Activated T-helper 1 cell treated with anti-CD3 and anti-CD28 coated beads, Interleukin-2, amount 50 U/mL, for 16 hours (primary cell): ENCODE data around the gene TRPV2.

ENCODE experiments used
- DNase-seq, 2 donors: peaks; one replicate each; pipeline ENCODE4 v3.0.0-alpha.2; 2020; ENCODE audit warnings: low read depth in 1 of 2, low spot score in 1 of 2

The TRPV2 gene

DNA sequence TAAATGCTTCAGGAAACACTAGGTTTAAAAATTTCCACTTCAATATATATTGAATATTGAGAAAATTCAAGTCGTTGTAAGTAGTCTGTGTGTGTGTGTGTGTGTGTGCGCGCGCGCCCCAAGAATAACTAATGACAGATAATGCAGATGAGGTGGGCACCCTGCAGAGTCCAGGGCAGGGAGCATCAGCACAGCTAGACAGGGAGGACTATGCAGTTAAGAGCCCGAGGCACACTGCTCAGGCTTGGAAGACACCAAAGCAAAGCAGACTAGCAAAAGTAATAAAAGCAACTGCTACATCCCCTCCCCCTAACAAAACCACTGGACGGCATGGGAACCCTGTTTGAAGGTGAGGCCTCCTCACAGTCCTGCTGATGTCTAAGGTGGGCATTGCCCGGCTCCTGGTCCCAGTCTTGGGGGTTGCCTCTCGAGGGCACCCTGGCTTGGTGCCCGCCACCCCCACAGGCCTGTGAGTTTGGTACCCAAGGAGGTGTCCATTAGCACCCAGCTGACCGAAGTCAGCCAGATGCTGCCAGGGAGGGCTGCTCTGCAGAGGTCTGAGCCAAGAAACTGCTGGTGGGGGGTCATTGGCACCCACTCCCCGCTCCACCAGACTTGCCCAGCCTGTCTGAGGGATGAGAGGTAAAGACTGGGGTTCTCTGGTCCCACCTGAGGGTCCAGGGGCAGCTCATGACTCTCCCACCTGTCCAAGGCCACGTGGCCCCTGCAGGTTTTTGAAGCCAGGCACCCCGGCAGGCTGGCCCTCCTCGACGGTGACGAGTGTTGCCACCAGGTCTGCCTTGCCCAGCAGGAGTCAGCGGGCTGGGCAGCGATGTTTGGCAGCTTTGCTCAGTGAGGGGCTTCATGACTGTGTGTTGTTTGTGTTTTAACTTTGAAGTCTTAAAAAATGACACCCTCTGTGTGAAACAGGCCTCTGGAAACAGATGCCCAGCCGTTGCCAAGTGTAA is 58.0 kb downstream of the TRPV2 start:
- no peak for DNase-seq

DNA sequence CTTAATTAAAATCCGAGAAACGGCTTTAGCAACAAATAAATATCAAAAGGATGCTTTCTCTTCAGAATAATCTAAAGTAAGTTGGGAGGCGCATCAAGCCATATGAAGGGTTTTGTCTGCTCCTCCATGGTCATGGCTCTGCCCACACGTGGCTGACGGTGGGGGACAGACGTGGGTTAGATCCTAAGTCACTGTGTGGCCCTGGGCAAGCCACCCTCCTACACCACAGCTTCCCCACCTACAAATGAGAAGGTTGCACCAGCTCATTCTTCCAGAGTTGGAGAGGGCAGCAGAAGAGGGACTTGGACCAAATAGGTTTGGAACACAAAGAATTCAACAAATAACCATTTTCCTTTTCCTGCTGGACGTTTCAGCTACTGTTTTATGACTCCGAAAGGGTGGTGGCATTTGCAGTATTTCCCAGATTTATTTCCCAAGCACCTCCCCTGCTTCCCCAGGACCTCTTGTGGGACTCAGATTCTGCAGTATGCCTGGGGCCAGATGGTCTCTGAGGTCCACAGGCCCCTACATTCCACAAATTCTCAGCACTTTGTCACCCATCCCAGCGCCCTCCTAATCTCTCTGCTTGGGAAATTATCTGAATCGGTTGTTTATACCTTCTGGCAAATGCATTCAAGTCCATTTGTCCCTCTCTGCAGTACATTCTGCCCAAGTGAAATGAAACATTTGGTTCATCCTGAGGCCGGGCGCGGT is 58.8 kb downstream of the TRPV2 start:
- no peak for DNase-seq

DNA sequence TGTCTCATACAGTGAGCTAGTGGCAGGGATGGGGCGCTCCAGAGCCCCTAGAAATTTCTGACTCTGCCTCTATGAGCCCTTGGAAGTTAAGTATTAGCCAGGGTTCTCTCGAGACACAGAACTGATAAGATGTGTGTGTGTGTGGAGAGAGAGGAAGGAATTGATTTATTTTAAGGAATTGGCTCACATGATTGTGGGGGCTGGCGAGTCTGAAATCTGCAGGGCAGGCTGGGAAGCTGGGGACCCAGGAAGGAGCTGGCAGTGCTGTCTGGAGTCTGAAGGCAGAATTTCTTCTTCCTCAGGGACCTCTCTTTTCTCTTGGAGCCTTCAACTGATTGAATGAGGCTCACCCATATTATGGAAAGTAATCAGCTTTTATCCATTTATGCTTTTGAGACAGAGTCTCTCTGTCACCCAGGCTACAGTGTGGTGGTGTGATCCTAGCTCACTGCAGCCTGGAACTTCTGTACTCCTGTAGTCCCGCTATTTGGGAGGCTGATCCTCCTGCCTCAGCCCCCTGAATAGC is 59.9 kb downstream of the TRPV2 start:
- DNase-seq, result no peak

DNA sequence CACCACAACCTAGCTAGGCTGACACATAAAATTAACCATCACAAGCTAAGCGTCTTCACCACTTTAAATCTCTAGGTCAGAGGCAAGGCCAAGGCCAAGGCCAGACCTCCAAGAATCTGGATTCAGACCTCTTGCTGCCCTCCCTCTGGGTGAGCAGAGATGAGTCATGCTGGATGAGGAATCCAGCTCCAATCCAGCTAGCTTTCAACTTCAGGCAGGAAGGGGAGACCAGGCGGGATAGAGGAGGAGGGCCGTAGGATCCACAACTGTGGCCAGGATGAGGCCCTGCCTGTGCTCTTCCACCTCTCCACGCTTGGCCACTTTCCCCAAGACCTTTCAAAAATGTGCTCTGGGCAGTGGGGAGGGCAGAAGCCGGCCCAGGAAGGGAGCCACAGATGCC is 61.9 kb downstream of the TRPV2 start:
- no peak for DNase-seq

DNA sequence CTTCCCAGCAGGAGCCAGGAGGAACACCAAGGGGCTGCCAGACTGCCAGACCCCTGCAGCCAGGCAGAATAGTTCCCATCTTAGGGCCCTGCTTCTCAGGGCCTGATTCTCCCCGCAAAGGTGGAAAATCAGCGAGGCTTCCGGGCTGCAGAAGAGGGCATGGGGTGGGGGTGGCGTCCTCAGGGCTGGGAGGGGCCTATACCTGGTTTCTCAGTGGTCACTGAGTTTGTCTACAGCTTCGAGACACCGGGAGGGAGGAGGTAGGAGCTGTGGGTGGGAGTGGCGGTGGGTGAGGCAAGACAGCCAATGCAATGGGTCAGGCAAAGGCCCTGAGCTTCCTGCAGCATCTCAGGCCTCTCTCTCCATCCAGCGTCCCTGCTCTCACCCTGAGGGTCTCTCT is 62.3 kb downstream of the TRPV2 start:
- DNase-seq, result no peak

DNA sequence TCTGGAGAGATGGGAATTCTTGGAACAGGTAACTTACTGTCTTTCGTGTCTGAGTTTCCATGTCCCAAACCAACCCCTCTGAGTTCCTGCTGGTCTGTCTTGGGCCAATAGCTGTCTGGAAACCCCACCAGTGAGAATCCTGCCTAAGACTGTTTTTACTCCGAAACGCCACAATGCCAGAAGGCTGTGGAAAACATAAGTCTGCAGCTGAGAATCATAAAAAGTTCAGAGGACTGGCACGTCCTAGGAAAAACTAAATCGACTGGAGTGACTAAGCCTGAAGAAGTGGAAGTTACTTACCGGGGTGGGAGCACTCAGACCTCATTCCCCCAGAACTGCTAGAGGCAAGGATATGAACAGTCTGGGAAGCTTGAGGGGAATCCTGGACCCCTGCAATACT is 63.3 kb downstream of the TRPV2 start:
- no peak for DNase-seq

DNA sequence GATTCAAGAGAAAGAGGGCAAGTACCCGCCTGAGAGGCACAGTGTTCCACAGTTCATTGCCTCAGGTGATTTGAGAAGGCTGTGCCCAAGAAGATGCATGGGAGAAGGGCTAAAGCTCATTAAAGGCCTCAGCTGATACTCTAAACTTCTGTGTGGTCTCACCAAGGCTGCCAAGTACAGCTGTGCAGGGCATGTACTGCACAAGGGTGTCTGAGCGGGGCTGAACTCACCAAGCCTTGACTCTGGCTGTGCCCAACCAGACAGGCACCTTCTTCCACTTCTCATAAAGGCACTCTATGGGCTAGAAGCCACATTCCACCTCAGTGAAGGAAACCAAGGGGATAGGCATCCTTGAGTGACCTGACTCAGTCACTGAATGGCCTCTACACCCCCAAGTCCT is 63.9 kb downstream of the TRPV2 start:
- no peak for DNase-seq

DNA sequence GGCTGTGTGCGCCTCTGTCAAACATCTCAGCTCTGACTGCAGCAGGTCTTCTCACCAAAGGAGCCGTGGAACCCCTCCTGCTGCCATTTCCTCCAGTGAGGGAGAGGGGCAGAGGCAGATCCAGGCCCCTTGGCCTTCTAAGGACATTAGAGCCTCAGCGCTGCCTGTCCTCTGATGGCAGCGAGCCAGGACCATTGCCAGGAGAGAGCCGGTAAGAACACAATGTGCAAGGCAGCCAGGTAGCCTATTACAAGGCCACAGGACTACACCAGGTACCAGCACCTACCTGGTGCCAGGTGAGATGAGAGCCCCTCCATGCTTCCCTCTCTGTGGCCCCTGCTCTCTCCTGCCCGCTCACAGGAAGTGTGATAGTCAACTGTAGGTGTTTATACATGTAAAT is 65.6 kb downstream of the TRPV2 start:
- DNase-seq, result no peak

DNA sequence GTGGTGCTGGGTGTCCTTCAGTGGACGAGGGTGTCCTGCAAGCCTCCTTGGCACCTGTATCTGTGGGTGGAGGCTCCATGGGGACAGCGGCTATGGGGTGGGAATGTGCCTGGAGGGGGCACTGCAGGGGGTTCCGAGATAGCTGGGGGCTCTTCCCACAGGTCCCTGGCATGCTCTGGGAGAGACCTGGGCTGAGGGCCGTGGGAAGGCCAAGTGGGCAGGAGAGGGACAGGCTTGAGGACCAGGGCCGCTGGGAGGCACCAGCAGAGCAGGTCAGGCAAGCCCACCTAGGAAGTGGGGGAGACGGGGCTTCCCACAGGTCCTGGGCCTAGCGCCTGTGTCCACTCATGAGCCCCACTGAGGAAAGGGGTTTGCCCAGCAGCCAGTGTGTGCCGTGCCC is 66.9 kb downstream of the TRPV2 start:
- no peak for DNase-seq

DNA sequence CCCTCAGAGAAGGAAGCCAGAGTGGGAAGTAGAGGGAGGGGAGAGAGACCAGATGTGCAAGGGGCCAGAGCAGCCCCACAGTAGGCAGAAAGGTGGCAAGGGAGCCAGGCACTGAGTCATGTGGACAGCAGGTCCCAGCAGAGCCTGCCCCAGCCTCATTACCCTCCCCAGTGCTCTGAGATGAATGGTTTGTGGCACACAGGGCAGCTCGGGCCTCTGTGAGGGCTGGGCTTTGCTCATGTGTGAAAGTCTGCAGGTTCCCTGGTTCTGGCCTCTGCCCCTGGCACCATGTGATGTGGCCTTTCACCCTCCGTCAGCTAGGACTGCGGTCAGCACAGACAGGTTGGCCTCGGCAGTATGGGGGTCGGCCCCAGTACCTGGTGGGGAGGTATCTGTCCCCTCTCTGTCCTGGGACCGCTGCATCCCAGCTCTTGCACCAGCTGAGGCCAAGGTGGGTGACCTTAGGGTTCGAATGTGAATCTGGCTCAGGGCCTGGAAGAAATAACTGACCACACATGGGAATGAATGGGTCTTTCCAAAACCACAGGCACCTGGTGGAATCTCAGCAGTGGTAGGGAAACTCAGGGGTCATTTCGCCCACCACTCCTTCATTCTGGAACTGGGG is 67.8 kb downstream of the TRPV2 start:
- no peak for DNase-seq

DNA sequence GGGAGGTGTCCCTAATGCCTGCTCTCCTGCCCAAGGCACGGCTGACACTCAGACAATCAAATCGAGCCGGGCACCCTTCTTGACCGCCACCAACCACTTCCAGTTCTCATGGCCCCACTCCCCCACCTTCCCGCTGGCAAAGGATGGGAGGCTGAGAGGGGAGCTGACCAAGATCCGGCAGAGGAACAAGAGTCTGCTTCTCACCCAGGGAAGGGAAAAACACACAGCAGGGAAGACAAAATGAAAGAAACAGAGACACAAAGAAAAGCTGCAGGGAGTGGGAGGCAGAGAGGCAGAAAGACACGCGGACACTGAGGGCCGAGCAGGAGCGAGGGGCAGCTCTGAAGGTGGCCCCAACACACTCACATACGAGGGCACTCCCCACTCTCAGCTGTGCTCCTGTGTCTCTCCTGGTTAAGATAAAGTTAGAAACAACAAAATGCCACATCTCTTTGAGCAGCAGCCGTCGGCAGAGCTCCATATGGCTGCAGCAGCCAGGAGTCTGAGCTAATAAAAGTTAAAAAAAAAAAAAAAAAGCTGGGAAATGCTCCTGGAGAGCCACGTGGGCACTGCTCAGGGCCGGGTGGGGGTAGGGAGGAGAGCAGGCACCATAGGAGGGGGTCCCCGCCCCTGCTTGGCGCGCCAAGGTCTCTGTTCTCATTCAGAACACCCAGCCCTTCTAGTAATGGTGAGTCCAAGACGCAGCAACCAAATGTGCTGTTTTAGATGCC is 69.2 kb downstream of the TRPV2 start:
- no peak for DNase-seq
